Mesodermal cell (in vitro differentiated cells): ENCODE data around the gene LMO7.

Experiments
- H3K27ac ChIP-seq: 2 replicates; pipeline ENCODE4 v1.7.0; 2013; ENCODE audit warnings: mild to moderate bottlenecking, low read depth, low read length, moderate library complexity; ENCODE audit not compliant: severe bottlenecking
- H3K36me3 ChIP-seq: 2 replicates; pipeline ENCODE4 v1.7.1; 2013; ENCODE audit warnings: mild to moderate bottlenecking, low read length, moderate library complexity; ENCODE audit not compliant: control insufficient read depth, insufficient read depth
- H3K4me1 ChIP-seq: one replicate; pipeline ENCODE4 v1.7.1; 2013; ENCODE audit warnings: mild to moderate bottlenecking, low read length; ENCODE audit not compliant: insufficient read depth, control insufficient read depth, poor library complexity, severe bottlenecking
- H3K4me3 ChIP-seq: 2 replicates; pipeline ENCODE4 v1.7.0; 2013; ENCODE audit warnings: low read length, control low read depth, mild to moderate bottlenecking; ENCODE audit not compliant: insufficient read depth, poor library complexity, severe bottlenecking; ENCODE audit errors: extremely low read depth
- H3K9me3 ChIP-seq: 2 replicates; pipeline ENCODE4 v1.7.1; 2013; ENCODE audit warnings: mild to moderate bottlenecking, low read length, moderate library complexity; ENCODE audit not compliant: control insufficient read depth
- WGBS, 2 experiments: methylation state at CpG; one replicate each; pipeline ENCODE4 v1.1.5; 2013; ENCODE audit warnings: missing lambda C conversion rate in 2 of 2; ENCODE audit not compliant: insufficient coverage in 2 of 2; 5-methylcytosine and 5-hydroxymethylcytosine counted together

LMO7 gene

GRCh38 chr13:75836441-75836840 lies 200.3 kb downstream of the LMO7 start:
- H3K4me1 ChIP-seq, result no peaks in the 10 kb centered on the region
- H3K9me3 ChIP-seq, result no peaks in the 10 kb centered on the region
- H3K36me3 ChIP-seq, result peaks cover 10% of the 10 kb centered on the region
- no peak overlapping the region for H3K27ac ChIP-seq
- H3K4me3 ChIP-seq, result no peak overlapping the region
- WGBS, 2 experiments, result 86 to 93% methylated on average over 3 to 4 of the region's 4 CpGs

- H3K27ac ChIP-seq, result no peak overlapping the region
- WGBS, 2 experiments, result 84 to 89% methylated on average over 3 to 5 of the region's 6 CpGs
- H3K4me1 ChIP-seq, result no peaks in the 10 kb centered on the region
- H3K4me3 ChIP-seq, result no peak overlapping the region
- peaks cover 4% of the 10 kb centered on the region for H3K9me3 ChIP-seq
- peaks cover 28% of the 10 kb centered on the region for H3K36me3 ChIP-seq
Observed at GRCh38 chr13:75838366-75839005, 202.4 kb downstream of the LMO7 start.

- Histone ChIP-seq H3K4me3 (no peak overlapping the region), H3K36me3 (peaks cover 28% of the 10 kb centered on the region), H3K27ac (no peak overlapping the region), H3K9me3 (peaks cover 4% of the 10 kb centered on the region), H3K4me1 (no peaks in the 10 kb centered on the region)
- 71 to 97% methylated on average over 2 of the region's 2 CpGs for WGBS, 2 experiments
Observed at GRCh38 chr13:75839406-75839805, 203.3 kb downstream of the LMO7 start.

GRCh38 chr13:75841905-75842304 lies 205.8 kb downstream of the LMO7 start:
- H3K27ac ChIP-seq, result no peak overlapping the region
- H3K9me3 ChIP-seq, result peaks cover 4% of the 10 kb centered on the region
- H3K4me3 ChIP-seq, result no peak overlapping the region
- 90 to 97% methylated on average over 3 to 5 of the region's 5 CpGs for WGBS, 2 experiments
- no peaks in the 10 kb centered on the region for H3K4me1 ChIP-seq
- peaks cover 28% of the 10 kb centered on the region for H3K36me3 ChIP-seq

- H3K36me3 ChIP-seq, result peaks cover 28% of the 10 kb centered on the region
- H3K4me3 ChIP-seq, result no peak overlapping the region
- H3K4me1 ChIP-seq, result no peaks in the 10 kb centered on the region
- no peak overlapping the region for H3K27ac ChIP-seq
- H3K9me3 ChIP-seq, result peaks cover 4% of the 10 kb centered on the region
- 88 to 100% methylated on average over 3 to 4 of the region's 6 CpGs for WGBS, 2 experiments
Observed at GRCh38 chr13:75843074-75843473, 206.9 kb downstream of the LMO7 start.

GRCh38 chr13:75843991-75844390 lies 207.9 kb downstream of the LMO7 start:
- Histone ChIP-seq H3K4me1 (no peaks in the 10 kb centered on the region), H3K4me3 (no peak overlapping the region), H3K27ac (no peak overlapping the region), H3K36me3 (peaks cover 30% of the 10 kb centered on the region), H3K9me3 (peaks cover 4% of the 10 kb centered on the region)

- H3K4me1 ChIP-seq, result no peaks in the 10 kb centered on the region
- H3K4me3 ChIP-seq, result no peak overlapping the region
- H3K36me3 ChIP-seq, result peaks cover 27% of the 10 kb centered on the region
- no peak overlapping the region for H3K27ac ChIP-seq
- WGBS, 2 experiments, result 83% methylated on average over 1 of the region's 2 CpGs; no CpG with 5 or more reads in 1 of the 2 experiments
- H3K9me3 ChIP-seq, result peaks cover 4% of the 10 kb centered on the region
Observed at GRCh38 chr13:75847588-75847987, 211.5 kb downstream of the LMO7 start.

GRCh38 chr13:75850916-75851315 lies 214.8 kb downstream of the LMO7 start:
- Histone ChIP-seq H3K4me3 (no peak overlapping the region), H3K4me1 (no peaks in the 10 kb centered on the region), H3K27ac (no peak overlapping the region), H3K9me3 (no peaks in the 10 kb centered on the region), H3K36me3 (peaks cover 27% of the 10 kb centered on the region)
- 90 to 93% methylated on average over 2 of the region's 3 CpGs for WGBS, 2 experiments

GRCh38 chr13:75855216-75855615 lies 219.1 kb downstream of the LMO7 start:
- WGBS, 2 experiments, result 91 to 94% methylated on average over 6 of the region's 6 CpGs
- Histone ChIP-seq H3K4me1 (no peaks in the 10 kb centered on the region), H3K27ac (no peak overlapping the region), H3K4me3 (no peak overlapping the region), H3K9me3 (no peaks in the 10 kb centered on the region), H3K36me3 (peaks cover 14% of the 10 kb centered on the region)

GRCh38 chr13:75855847-75856246 lies 219.7 kb downstream of the LMO7 start:
- Histone ChIP-seq H3K9me3 (no peaks in the 10 kb centered on the region), H3K36me3 (peaks cover 10% of the 10 kb centered on the region), H3K4me1 (no peaks in the 10 kb centered on the region), H3K4me3 (no peak overlapping the region), H3K27ac (no peak overlapping the region)
- WGBS, 2 experiments, result 86 to 93% methylated on average over 4 of the region's 4 CpGs

- no CpG with 5 or more reads among the region's 1 CpG for WGBS, 2 experiments
- Histone ChIP-seq H3K27ac (no peak overlapping the region), H3K4me1 (no peaks in the 10 kb centered on the region), H3K36me3 (peaks cover 7% of the 10 kb centered on the region), H3K9me3 (no peaks in the 10 kb centered on the region), H3K4me3 (no peak overlapping the region)
Observed at GRCh38 chr13:75857291-75857690, 221.2 kb downstream of the LMO7 start.
